H1 (cell line): Measurements from ENCODE around the gene ARHGEF4. TPM values are rescaled to one million over a fixed set of nuclear protein-coding genes. Genes with fewer than 3 reads are reported as not detected.

Experiments
- MAFK ChIP-seq: IDR thresholded peaks from 2 replicates; pipeline ENCODE4 v1.6.1; 2012; ENCODE audit warnings: low read depth, mild to moderate bottlenecking, improper control_type of control experiment, low read length
- SRF ChIP-seq: IDR thresholded peaks from 2 replicates; pipeline ENCODE4 v1.6.1; 2011; ENCODE audit warnings: mild to moderate bottlenecking, low read depth, low read length, moderate library complexity
- USF2 ChIP-seq: IDR thresholded peaks from 2 replicates; pipeline ENCODE4 v1.6.1; 2011; ENCODE audit warnings: low read length, improper control_type of control experiment
- polyA plus RNA-seq, 7 experiments: library from polyadenylated mRNA; depleted of rRNA in 3 of 7; stranded (reverse) in 5 of 7; unstranded in 2 of 7; fragments of >200 nt in 5 of 7; fragments of 200-250 nt in 2 of 7; gene quantifications; 1 replicate in 5 of 7; 2 replicates in 1 of 7; 4 replicates in 1 of 7; pipeline versions ENCODE4 v1.2.1 to v1.2.3, GENCODE V29; 2011 to 2013; ENCODE audit warnings: missing spikeins in 2 of 7, mixed read lengths in 2 of 7
- total RNA-seq: library from RNA; stranded (reverse); fragmentation: NEBNext Ultra II Directional; extraction: Animal tissue kit (Norgen Biotek cat#: 25700); gene quantifications from 2 replicates; pipeline ENCODE4 v1.2.1, GENCODE V29; 2021

ARHGEF4 gene
- total and polyA plus RNA-seq, 2 of the 8 experiments (the other 6 are each of a cell fraction or from before 2014, with no cell fraction given) = 10.6 to 14.6 TPM

- TF ChIP-seq USF2 (no peak), MAFK (no peak), SRF (no peak)
Observed at GRCh38 chr2:130892793-130893785, 56.4 kb downstream of the ARHGEF4 start (continued).
